ENCODE data around the gene DEPDC4.

The DEPDC4 gene

DNA sequence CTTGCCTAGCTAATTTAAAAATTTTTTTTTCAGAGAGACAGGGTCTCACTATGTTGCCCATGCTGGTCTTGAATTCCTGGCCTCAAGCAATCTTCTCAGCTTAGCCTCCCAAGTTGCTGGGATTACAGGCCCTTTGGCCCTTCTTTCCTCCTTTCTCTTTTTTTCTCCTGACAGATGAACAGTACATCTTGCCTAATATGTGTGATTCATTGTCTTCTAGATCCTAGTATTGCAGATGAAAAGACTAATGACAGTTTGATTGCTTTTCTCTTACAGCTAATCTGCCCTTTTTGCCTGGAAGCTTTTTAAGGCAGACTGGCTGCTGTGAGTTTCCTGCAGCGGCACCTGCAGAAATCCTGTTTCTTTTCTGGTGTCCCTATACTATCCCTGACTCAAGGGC lies 12.0 kb downstream of the DEPDC4 start:
- no peak overlapping the region for H3K27ac ChIP-seq
- no peaks in the 10 kb centered on the region for H3K36me3 ChIP-seq
- H3K27me3 ChIP-seq, result no peaks in the 10 kb centered on the region
- H3K4me3 ChIP-seq (ENCODE audit: low read depth in 1 of 2, low read length in 1 of 2), result no peak overlapping the region
- TF ChIP-seq, protein P1, sequence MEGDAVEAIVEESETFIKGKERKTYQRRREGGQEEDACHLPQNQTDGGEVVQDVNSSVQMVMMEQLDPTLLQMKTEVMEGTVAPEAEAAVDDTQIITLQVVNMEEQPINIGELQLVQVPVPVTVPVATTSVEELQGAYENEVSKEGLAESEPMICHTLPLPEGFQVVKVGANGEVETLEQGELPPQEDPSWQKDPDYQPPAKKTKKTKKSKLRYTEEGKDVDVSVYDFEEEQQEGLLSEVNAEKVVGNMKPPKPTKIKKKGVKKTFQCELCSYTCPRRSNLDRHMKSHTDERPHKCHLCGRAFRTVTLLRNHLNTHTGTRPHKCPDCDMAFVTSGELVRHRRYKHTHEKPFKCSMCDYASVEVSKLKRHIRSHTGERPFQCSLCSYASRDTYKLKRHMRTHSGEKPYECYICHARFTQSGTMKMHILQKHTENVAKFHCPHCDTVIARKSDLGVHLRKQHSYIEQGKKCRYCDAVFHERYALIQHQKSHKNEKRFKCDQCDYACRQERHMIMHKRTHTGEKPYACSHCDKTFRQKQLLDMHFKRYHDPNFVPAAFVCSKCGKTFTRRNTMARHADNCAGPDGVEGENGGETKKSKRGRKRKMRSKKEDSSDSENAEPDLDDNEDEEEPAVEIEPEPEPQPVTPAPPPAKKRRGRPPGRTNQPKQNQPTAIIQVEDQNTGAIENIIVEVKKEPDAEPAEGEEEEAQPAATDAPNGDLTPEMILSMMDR (IDR thresholded peaks at IDR 0.05), result no peak
- no peaks in the 10 kb centered on the region for H3K9me3 ChIP-seq
- H3K4me1 ChIP-seq (ENCODE audit: control insufficient read depth in 1 of 2, insufficient read depth in 1 of 2, low read depth in 1 of 2, low read length in 1 of 2), result no peaks in the 10 kb centered on the region

DNA sequence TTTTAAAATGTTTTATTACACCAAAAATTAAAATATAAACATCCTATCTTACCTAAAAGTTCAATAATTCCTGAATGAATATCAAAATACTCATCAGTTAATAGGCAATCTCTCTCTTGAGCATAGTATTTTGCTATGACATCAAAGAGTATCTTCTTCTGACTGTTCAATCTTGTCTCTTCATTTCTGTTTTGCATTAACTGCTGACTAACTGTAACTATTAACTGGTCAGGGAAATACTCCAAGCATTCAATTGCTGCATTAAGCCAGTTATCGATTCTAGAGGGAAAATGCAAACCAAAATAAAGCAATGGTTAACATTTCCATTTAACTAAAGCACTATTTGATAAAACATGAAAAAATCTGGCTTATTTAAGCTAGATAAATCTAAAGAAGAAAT lies 13.4 kb downstream of the DEPDC4 start:
- H3K27ac ChIP-seq, result no peak overlapping the region
- no peaks in the 10 kb centered on the region for H3K9me3 ChIP-seq
- TF ChIP-seq, protein P1 (IDR thresholded peaks at IDR 0.05), result no peak
- no peaks in the 10 kb centered on the region for H3K36me3 ChIP-seq
- no peaks in the 10 kb centered on the region for H3K27me3 ChIP-seq
- no peaks in the 10 kb centered on the region for H3K4me1 ChIP-seq (ENCODE audit: control insufficient read depth in 1 of 2, insufficient read depth in 1 of 2, low read depth in 1 of 2, low read length in 1 of 2)
- no peak overlapping the region for H3K4me3 ChIP-seq (ENCODE audit: low read depth in 1 of 2, low read length in 1 of 2)

- no peak overlapping the region for H3K4me3 ChIP-seq (ENCODE audit: low read depth in 1 of 2, low read length in 1 of 2)
- H3K27ac ChIP-seq, result no peak overlapping the region
- TF ChIP-seq, protein P1 (IDR thresholded peaks at IDR 0.05), result no peak
- H3K36me3 ChIP-seq, result no peaks in the 10 kb centered on the region
- no peaks in the 10 kb centered on the region for H3K9me3 ChIP-seq
- no peaks in the 10 kb centered on the region for H3K4me1 ChIP-seq (ENCODE audit: control insufficient read depth in 1 of 2, insufficient read depth in 1 of 2, low read depth in 1 of 2, low read length in 1 of 2)
- no peaks in the 10 kb centered on the region for H3K27me3 ChIP-seq
These were observed 15.0 kb downstream of the DEPDC4 start for GRCh38 chr12:100251917-100252316.

DNA sequence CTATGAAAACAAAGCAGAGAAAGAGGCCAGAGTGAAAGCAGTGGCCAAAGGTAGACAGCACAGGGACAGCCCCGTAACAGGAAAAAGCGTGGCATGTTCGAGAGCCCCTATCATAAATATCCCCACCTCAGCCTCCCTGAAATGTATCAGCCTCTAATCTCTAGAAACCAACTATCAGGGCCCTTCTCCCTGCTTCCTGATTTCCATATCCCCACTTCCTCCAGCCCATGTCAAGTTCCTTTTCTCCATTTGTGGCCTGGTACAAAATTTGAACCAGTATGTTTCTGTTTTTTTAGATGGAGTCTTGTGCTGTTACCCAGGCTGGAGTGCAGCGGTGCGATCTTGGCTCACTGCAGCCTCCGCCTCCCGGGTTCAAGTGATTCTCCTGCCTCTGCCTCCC lies 16.9 kb downstream of the DEPDC4 start:
- TF ChIP-seq, protein P1 (IDR thresholded peaks at IDR 0.05), result no peak
- H3K27ac ChIP-seq, result no peak overlapping the region
- H3K36me3 ChIP-seq, result no peaks in the 10 kb centered on the region
- H3K4me1 ChIP-seq (ENCODE audit: control insufficient read depth in 1 of 2, insufficient read depth in 1 of 2, low read depth in 1 of 2, low read length in 1 of 2), result peaks cover 0 to 5% of the 10 kb centered on the region in 2 experiments
- no peaks in the 10 kb centered on the region for H3K27me3 ChIP-seq
- no peaks in the 10 kb centered on the region for H3K9me3 ChIP-seq
- no peak overlapping the region for H3K4me3 ChIP-seq (ENCODE audit: low read depth in 1 of 2, low read length in 1 of 2)

DNA sequence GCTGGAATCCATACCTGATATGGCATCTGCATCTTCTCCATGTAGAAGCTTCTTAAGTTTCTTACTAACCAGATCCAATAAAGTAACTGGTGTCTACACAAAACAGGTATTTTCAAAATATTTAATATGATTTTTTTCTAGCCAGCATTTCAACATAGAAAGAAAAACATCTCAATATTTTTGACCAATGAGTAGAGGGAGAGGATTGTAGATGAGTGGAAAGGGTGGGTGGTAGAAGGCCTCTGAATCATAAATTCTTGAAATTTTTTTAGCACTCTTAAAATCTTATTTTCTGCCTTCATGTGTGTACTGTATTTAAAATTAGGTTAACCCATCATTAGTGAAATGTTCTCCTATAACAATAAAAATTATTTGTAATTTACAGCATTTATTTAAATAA lies 18.0 kb downstream of the DEPDC4 start:
- Histone ChIP-seq H3K27ac (no peak overlapping the region), H3K4me1 (ENCODE audit: control insufficient read depth in 1 of 2, insufficient read depth in 1 of 2, low read depth in 1 of 2, low read length in 1 of 2) (peaks cover 0 to 5% of the 10 kb centered on the region in 2 experiments)
- TF ChIP-seq, protein P1 (IDR thresholded peaks at IDR 0.05), result no peak

GRCh38 chr12:100247765-100248164 lies 19.1 kb downstream of the DEPDC4 start:
- Histone ChIP-seq H3K27me3 (no peaks in the 10 kb centered on the region), H3K4me1 (ENCODE audit: control insufficient read depth in 1 of 2, insufficient read depth in 1 of 2, low read depth in 1 of 2, low read length in 1 of 2) (peaks cover 0 to 5% of the 10 kb centered on the region in 2 experiments), H3K4me3 (ENCODE audit: low read depth in 1 of 2, low read length in 1 of 2) (no peak overlapping the region), H3K27ac (no peak overlapping the region), H3K9me3 (no peaks in the 10 kb centered on the region), H3K36me3 (no peaks in the 10 kb centered on the region)
- TF ChIP-seq, protein P1 (IDR thresholded peaks at IDR 0.05), result no peak

More for the DNA sequence above, 18.0 kb downstream of the DEPDC4 start:
- no peaks in the 10 kb centered on the region for H3K27me3 ChIP-seq
- H3K4me3 ChIP-seq (ENCODE audit: low read depth in 1 of 2, low read length in 1 of 2), result no peak overlapping the region
- H3K36me3 ChIP-seq, result no peaks in the 10 kb centered on the region
- no peaks in the 10 kb centered on the region for H3K9me3 ChIP-seq
